Osteoblast (primary cell): ENCODE results near the gene FGF14. TPM values are rescaled to one million over a fixed set of nuclear protein-coding genes. Genes with fewer than 3 reads are reported as not detected.

Experiments
- DNase-seq: peaks from one replicate; pipeline ENCODE4 v3.0.0; 2011; ENCODE audit warnings: low spot score, mixed read lengths; ENCODE audit not compliant: insufficient read length; ENCODE audit errors: missing footprints
- H2AFZ ChIP-seq: 2 replicates; pipeline ENCODE4 v1.6.0; 2011; ENCODE audit warnings: mild to moderate bottlenecking, low read length
- H3K27ac ChIP-seq: 2 replicates; pipeline ENCODE4 v1.5.1; 2011; ENCODE audit warnings: mild to moderate bottlenecking, low read depth, low read length, moderate library complexity
- H3K27me3 ChIP-seq: 2 replicates; pipeline ENCODE4 v1.6.0; 2012; ENCODE audit warnings: mild to moderate bottlenecking, control low read depth, inconsistent platforms, low read length, moderate library complexity; ENCODE audit not compliant: insufficient read depth
- H3K36me3 ChIP-seq: 2 replicates; pipeline ENCODE4 v1.5.1; 2011; ENCODE audit warnings: mild to moderate bottlenecking, low read length, control low read depth, moderate library complexity; ENCODE audit not compliant: insufficient read depth
- H3K4me1 ChIP-seq: 2 replicates; pipeline ENCODE4 v1.5.1; 2011; ENCODE audit warnings: mild to moderate bottlenecking, low read length, control low read depth, moderate library complexity; ENCODE audit not compliant: insufficient read depth
- H3K4me2 ChIP-seq: 2 replicates; pipeline ENCODE4 v1.6.0; 2011; ENCODE audit warnings: mild to moderate bottlenecking, low read length; ENCODE audit not compliant: insufficient read depth
- H3K4me3 ChIP-seq: fragments of 200-600 bp; sonication (generic); 3 replicates; pipeline ENCODE4 v1.5.1; 2012; ENCODE audit warnings: mild to moderate bottlenecking, low read length, inconsistent platforms; ENCODE audit not compliant: insufficient read depth
- H3K79me2 ChIP-seq: 2 replicates; pipeline ENCODE4 v1.6.0; 2012; ENCODE audit warnings: mild to moderate bottlenecking, low read length, control low read depth, inconsistent platforms; ENCODE audit not compliant: insufficient read depth
- H3K9me3 ChIP-seq: 2 replicates; pipeline ENCODE4 v1.5.1; 2011; ENCODE audit warnings: low read depth, low read length, control low read depth
- H4K20me1 ChIP-seq: 2 replicates; pipeline ENCODE4 v1.6.0; 2012; ENCODE audit warnings: mild to moderate bottlenecking, low read length, control low read depth; ENCODE audit not compliant: insufficient read depth
- total RNA-seq: library from RNA; depleted of rRNA; stranded (reverse); fragments of >200 nt; gene quantifications from 2 replicates; pipeline ENCODE4 v1.2.3, GENCODE V29; 2012
- TF ChIP-seq, protein P1 (sequence below): IDR thresholded peaks from 2 replicates; pipeline ENCODE4 v1.5.1; 2011; ENCODE audit warnings: mild to moderate bottlenecking, low read depth, low read length, moderate library complexity; ENCODE audit errors: extremely low read depth

Gene FGF14
- total RNA-seq, 1 donor: under 0.01 TPM

DNA sequence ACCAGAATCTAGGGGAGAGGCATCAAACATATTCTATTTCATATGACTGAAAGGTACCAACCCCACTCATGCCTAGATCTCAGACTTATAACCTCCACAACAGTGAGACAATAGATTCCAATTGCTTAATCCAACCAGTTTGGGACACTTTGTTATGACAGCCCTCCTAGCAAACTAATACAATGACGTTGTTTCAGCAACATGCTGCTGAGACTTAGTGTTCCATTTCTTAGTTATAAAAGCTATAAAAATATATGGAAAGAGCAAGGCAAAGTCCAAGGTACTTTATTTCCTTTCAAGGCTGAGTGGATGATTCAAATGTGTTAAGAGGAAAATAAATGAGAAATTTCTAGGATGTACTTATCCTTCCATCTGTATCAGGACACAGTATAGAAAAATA lies 352.0 kb downstream of the FGF14 start:
- no peaks in the 10 kb centered on the region for H3K4me1 ChIP-seq
- no peaks in the 10 kb centered on the region for H3K79me2 ChIP-seq
- TF ChIP-seq, protein P1, sequence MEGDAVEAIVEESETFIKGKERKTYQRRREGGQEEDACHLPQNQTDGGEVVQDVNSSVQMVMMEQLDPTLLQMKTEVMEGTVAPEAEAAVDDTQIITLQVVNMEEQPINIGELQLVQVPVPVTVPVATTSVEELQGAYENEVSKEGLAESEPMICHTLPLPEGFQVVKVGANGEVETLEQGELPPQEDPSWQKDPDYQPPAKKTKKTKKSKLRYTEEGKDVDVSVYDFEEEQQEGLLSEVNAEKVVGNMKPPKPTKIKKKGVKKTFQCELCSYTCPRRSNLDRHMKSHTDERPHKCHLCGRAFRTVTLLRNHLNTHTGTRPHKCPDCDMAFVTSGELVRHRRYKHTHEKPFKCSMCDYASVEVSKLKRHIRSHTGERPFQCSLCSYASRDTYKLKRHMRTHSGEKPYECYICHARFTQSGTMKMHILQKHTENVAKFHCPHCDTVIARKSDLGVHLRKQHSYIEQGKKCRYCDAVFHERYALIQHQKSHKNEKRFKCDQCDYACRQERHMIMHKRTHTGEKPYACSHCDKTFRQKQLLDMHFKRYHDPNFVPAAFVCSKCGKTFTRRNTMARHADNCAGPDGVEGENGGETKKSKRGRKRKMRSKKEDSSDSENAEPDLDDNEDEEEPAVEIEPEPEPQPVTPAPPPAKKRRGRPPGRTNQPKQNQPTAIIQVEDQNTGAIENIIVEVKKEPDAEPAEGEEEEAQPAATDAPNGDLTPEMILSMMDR: no peak
- no peak for DNase-seq
- no peak overlapping the region for H3K27ac ChIP-seq
- H2AFZ ChIP-seq: no peak overlapping the region
- no peak overlapping the region for H3K4me3 ChIP-seq
- no peaks in the 10 kb centered on the region for H3K36me3 ChIP-seq
- H3K9me3 ChIP-seq: peaks cover 2% of the 10 kb centered on the region
- H3K27me3 ChIP-seq: no peaks in the 10 kb centered on the region
- no peaks in the 10 kb centered on the region for H4K20me1 ChIP-seq
- H3K4me2 ChIP-seq: no peak overlapping the region

DNA sequence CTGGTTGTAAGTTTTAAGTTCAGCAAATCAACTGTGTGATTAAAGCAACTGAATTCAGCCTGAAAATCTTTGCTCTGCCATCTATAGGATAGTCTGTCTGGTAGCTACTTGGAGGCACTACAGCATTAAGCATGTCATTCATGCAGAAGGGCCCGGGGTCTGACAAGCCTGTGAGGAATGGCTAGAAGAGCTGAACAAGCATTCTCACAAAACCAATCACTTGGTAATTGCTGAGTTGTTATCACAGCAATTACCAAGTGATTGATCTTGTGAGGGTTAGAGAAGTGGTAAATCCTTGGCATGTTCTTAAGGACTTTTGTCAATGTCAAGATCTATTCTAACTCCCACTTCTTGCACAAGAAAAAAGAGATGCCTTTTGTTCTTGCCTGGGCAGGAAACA lies 356.1 kb downstream of the FGF14 start:
- DNase-seq: no peak
- no peak overlapping the region for H3K27ac ChIP-seq
- H3K4me1 ChIP-seq: no peaks in the 10 kb centered on the region
- H3K4me2 ChIP-seq: no peak overlapping the region
- TF ChIP-seq, protein P1: no peak
- H3K4me3 ChIP-seq: no peak overlapping the region
- no peaks in the 10 kb centered on the region for H4K20me1 ChIP-seq
- H3K9me3 ChIP-seq: no peaks in the 10 kb centered on the region
- H3K79me2 ChIP-seq: no peaks in the 10 kb centered on the region
- no peak overlapping the region for H2AFZ ChIP-seq
- no peaks in the 10 kb centered on the region for H3K36me3 ChIP-seq
- no peaks in the 10 kb centered on the region for H3K27me3 ChIP-seq

DNA sequence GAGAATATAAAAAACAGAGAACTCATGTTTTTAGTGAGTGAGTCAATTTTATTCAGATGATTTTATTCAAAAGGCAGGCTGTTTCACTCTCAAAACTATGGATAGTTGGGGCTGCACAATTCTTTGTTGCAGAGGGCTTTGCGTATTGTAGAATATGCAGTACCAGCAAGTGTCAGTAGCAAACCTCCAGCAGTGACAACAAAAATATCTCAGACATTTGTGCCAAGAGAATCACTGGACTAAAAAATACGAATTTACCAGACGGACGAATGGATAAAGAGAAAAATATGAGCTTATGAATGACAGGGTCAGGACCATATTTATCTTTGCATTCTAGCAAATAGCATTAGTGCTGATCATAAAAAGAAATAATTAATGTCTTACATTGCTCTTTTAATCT lies 359.1 kb downstream of the FGF14 start:
- TF ChIP-seq, protein P1: no peak
- Histone ChIP-seq H4K20me1 (no peaks in the 10 kb centered on the region), H3K79me2 (no peaks in the 10 kb centered on the region), H3K4me2 (no peak overlapping the region), H3K27ac (no peak overlapping the region), H3K4me3 (no peak overlapping the region), H3K36me3 (no peaks in the 10 kb centered on the region), H3K4me1 (no peaks in the 10 kb centered on the region), H2AFZ (no peak overlapping the region), H3K9me3 (no peaks in the 10 kb centered on the region), H3K27me3 (no peaks in the 10 kb centered on the region)
- DNase-seq: no peak

DNA sequence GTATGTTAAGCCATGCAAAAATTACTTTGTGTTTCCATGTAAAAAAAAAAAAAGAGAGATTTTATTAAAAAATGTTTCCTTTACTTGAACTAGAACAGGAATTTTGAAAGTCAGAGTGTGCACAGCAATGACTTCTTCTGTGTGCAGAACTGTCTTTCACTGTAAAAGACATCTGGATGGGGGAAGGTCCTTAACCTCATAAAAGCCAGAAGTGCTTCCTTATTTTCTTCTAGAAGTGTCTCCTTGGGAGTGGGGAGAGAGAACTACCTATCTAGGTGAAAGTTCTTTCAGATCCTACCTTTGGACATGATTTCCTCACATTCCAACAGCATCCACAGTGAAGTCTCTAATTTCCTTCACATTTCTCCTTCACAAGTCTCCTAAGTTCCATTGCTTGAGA lies 360.3 kb downstream of the FGF14 start:
- Histone ChIP-seq H3K4me3 (no peak overlapping the region), H4K20me1 (no peaks in the 10 kb centered on the region), H3K79me2 (no peaks in the 10 kb centered on the region), H3K36me3 (no peaks in the 10 kb centered on the region), H2AFZ (no peak overlapping the region), H3K9me3 (no peaks in the 10 kb centered on the region), H3K27me3 (no peaks in the 10 kb centered on the region), H3K4me1 (no peaks in the 10 kb centered on the region), H3K4me2 (no peak overlapping the region), H3K27ac (no peak overlapping the region)
- DNase-seq: no peak
- TF ChIP-seq, protein P1: no peak
